Neural progenitor cell (in vitro differentiated cells): ENCODE results near the gene RACGAP1. TPM values are rescaled to one million over a fixed set of nuclear protein-coding genes. Genes with fewer than 3 reads are reported as not detected.

Experiments used
- DNase-seq: peaks from one replicate; pipeline ENCODE4 v3.0.0-alpha.2; 2016; ENCODE audit warnings: low spot score
- H2AFZ ChIP-seq: fragments of 200-600 bp; sonication (generic); replicated peaks from 2 replicates; pipeline ENCODE4 v1.6.1; 2016; ENCODE audit warnings: antibody characterized with exemption
- H3F3A ChIP-seq: fragments of 200-600 bp; sonication (generic); 2 replicates; pipeline ENCODE4 v1.6.1; 2016; ENCODE audit warnings: antibody characterized with exemption, low read depth
- H3K27ac ChIP-seq: fragments of 200-600 bp; sonication (generic); 2 replicates; pipeline ENCODE4 v1.5.1; 2016; ENCODE audit warnings: mild to moderate bottlenecking
- H3K27me3 ChIP-seq: fragments of 200-600 bp; sonication (generic); 2 replicates; pipeline ENCODE4 v1.6.1; 2016; ENCODE audit warnings: mild to moderate bottlenecking, moderate library complexity
- H3K36me3 ChIP-seq: fragments of 200-600 bp; sonication (generic); 2 replicates; pipeline ENCODE4 v1.5.1; 2016
- H3K4me1 ChIP-seq: fragments of 200-600 bp; sonication (generic); 2 replicates; pipeline ENCODE4 v1.6.1; 2016; ENCODE audit warnings: mixed run types
- H3K4me2 ChIP-seq: fragments of 200-600 bp; sonication (generic); 2 replicates; pipeline ENCODE4 v1.6.1; 2016
- H3K4me3 ChIP-seq: fragments of 200-600 bp; sonication (generic); 2 replicates; pipeline ENCODE4 v1.5.1; 2016
- H3K79me2 ChIP-seq: fragments of 200-600 bp; sonication (generic); 2 replicates; pipeline ENCODE4 v1.6.1; 2016; ENCODE audit warnings: low read depth
- H3K9ac ChIP-seq: fragments of 200-600 bp; sonication (generic); 2 replicates; pipeline ENCODE4 v1.6.1; 2016
- H3K9me3 ChIP-seq: fragments of 200-600 bp; sonication (generic); 2 replicates; pipeline ENCODE4 v1.5.1; 2016; ENCODE audit warnings: low read depth
- H4K20me1 ChIP-seq: fragments of 200-600 bp; sonication (generic); 2 replicates; pipeline ENCODE4 v1.6.1; 2016; ENCODE audit warnings: low read depth
- H3K27ac Mint-ChIP-seq: 3 replicates; pipeline ENCODE4 v1.8.0; 2021; ENCODE audit warnings: mixed read lengths
- H3K27me3 Mint-ChIP-seq: 2 replicates; pipeline ENCODE4 v1.8.0; 2022; ENCODE audit warnings: low read depth, mild to moderate bottlenecking, inconsistent platforms, moderate library complexity, mixed read lengths; ENCODE audit not compliant: insufficient read depth
- H3K36me3 Mint-ChIP-seq: 3 replicates; pipeline ENCODE4 v1.8.0; 2021; ENCODE audit warnings: mixed read lengths
- H3K4me1 Mint-ChIP-seq: 3 replicates; pipeline ENCODE4 v1.8.0; 2021; ENCODE audit warnings: mixed read lengths
- H3K4me3 Mint-ChIP-seq: 3 replicates; pipeline ENCODE4 v1.8.0; 2021; ENCODE audit warnings: mild to moderate bottlenecking, moderate library complexity, mixed read lengths
- H3K9me3 Mint-ChIP-seq: 3 replicates; pipeline ENCODE4 v1.8.0; 2020; ENCODE audit warnings: mixed read lengths
- EZH2 ChIP-seq: fragments of 200-600 bp; sonication (generic); IDR thresholded peaks from 2 replicates; pipeline ENCODE4 v1.6.1; 2017; ENCODE audit warnings: antibody characterized with exemption, mild to moderate bottlenecking, moderate library complexity
- EZH2phosphoT487 ChIP-seq: fragments of 200-600 bp; sonication (generic); IDR thresholded peaks from 2 replicates; pipeline ENCODE4 v1.6.1; 2017; ENCODE audit warnings: antibody characterized with exemption
- total RNA-seq: library from RNA; depleted of rRNA; stranded (reverse); fragments of >200 nt; gene quantifications from 2 replicates; pipeline ENCODE4 v1.2.3, GENCODE V29; 2015; ENCODE audit warnings: low replicate concordance
- TF ChIP-seq, protein P1 (sequence below): fragments of 200-600 bp; sonication (generic); IDR thresholded peaks from 2 replicates; pipeline ENCODE4 v1.5.1; 2017; ENCODE audit warnings: antibody characterized with exemption, mild to moderate bottlenecking

Gene RACGAP1
- total RNA-seq, 1 donor from 2014 or later = 149 TPM

DNA sequence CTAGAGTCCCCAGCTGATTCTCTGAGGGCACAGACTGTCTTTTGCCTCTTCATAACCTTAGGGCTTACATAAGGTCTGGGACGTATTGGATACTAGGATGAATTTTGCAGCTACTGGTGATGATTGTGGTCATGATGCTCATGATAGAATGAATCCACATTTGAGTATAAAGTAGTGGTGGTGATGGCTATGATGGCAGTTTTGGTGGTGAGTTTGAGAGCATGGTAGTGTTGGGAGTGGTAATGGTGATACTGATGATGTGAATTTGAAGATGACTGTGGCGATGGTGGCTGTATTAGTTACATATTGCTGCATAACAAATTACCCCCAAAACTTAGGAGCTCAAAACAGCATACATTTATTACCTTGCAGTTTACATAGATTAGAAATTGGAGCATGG, 18.0 kb upstream of the RACGAP1 start:
- H3K27ac Mint-ChIP-seq = no peak overlapping the region

DNA sequence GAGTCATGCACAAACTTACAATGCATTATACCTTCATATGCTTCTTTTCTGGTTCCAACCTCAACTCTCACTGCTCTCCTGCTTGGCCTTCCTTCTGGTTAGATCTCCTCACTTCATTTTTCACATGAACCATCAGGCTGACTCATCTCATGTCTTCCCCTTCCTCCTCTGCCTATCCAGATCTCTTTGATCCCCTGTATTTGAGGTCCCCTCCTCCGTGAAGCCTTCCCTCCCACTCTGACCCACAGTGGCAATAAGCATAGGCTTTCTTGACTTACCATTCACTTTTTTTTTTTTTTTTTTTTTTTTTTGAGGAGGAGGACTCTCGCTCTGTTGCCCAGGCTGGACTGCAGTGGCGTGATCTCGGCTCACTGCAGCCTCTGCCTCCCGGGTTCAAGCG, 17.4 kb upstream of the RACGAP1 start:
- Mint-ChIP-seq H3K4me1 (peaks cover 23% of the 10 kb centered on the region), H3K36me3 (no peaks in the 10 kb centered on the region), H3K9me3 (no peaks in the 10 kb centered on the region), H3K27ac (no peak overlapping the region), H3K27me3 (peaks cover 15% of the 10 kb centered on the region), H3K4me3 (no peak overlapping the region)
- H4K20me1 ChIP-seq = no peaks in the 10 kb centered on the region
- H3K4me1 ChIP-seq = peaks cover 3% of the 10 kb centered on the region
- H3K79me2 ChIP-seq = no peaks in the 10 kb centered on the region
- H3K9me3 ChIP-seq = no peaks in the 10 kb centered on the region
- no peak overlapping the region for H3K4me3 ChIP-seq
- H3K9ac ChIP-seq = no peak overlapping the region
- no peak overlapping the region for H3K27ac ChIP-seq
- H2AFZ ChIP-seq = no peak overlapping the region
- no peak overlapping the region for H3K4me2 ChIP-seq
- H3K27me3 ChIP-seq = no peaks in the 10 kb centered on the region
- H3F3A ChIP-seq = no peaks in the 10 kb centered on the region
- no peak for TF ChIP-seq EZH2phosphoT487
- TF ChIP-seq EZH2 = no peak
- TF ChIP-seq, protein P1, sequence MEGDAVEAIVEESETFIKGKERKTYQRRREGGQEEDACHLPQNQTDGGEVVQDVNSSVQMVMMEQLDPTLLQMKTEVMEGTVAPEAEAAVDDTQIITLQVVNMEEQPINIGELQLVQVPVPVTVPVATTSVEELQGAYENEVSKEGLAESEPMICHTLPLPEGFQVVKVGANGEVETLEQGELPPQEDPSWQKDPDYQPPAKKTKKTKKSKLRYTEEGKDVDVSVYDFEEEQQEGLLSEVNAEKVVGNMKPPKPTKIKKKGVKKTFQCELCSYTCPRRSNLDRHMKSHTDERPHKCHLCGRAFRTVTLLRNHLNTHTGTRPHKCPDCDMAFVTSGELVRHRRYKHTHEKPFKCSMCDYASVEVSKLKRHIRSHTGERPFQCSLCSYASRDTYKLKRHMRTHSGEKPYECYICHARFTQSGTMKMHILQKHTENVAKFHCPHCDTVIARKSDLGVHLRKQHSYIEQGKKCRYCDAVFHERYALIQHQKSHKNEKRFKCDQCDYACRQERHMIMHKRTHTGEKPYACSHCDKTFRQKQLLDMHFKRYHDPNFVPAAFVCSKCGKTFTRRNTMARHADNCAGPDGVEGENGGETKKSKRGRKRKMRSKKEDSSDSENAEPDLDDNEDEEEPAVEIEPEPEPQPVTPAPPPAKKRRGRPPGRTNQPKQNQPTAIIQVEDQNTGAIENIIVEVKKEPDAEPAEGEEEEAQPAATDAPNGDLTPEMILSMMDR = no peak
- no peaks in the 10 kb centered on the region for H3K36me3 ChIP-seq
- DNase-seq = no peak

More for the DNA sequence above, 18.0 kb upstream of the RACGAP1 start:
- Mint-ChIP-seq H3K36me3 (no peaks in the 10 kb centered on the region), H3K4me3 (no peak overlapping the region), H3K27me3 (peaks cover 15% of the 10 kb centered on the region), H3K9me3 (no peaks in the 10 kb centered on the region), H3K4me1 (peaks cover 23% of the 10 kb centered on the region)
- H3K27ac ChIP-seq = no peak overlapping the region
- no peaks in the 10 kb centered on the region for H3K36me3 ChIP-seq
- DNase-seq = no peak
- H3K9me3 ChIP-seq = no peaks in the 10 kb centered on the region
- H3K27me3 ChIP-seq = peaks cover 2% of the 10 kb centered on the region
- TF ChIP-seq EZH2 = no peak
- TF ChIP-seq EZH2phosphoT487 = no peak
- TF ChIP-seq, protein P1 = no peak
- peaks cover 3% of the 10 kb centered on the region for H3K4me1 ChIP-seq
- H3K79me2 ChIP-seq = no peaks in the 10 kb centered on the region
- H3K4me2 ChIP-seq = no peak overlapping the region
- no peak overlapping the region for H3K4me3 ChIP-seq
- no peak overlapping the region for H3K9ac ChIP-seq
- H3F3A ChIP-seq = no peaks in the 10 kb centered on the region
- H2AFZ ChIP-seq = no peak overlapping the region
- H4K20me1 ChIP-seq = no peaks in the 10 kb centered on the region

DNA sequence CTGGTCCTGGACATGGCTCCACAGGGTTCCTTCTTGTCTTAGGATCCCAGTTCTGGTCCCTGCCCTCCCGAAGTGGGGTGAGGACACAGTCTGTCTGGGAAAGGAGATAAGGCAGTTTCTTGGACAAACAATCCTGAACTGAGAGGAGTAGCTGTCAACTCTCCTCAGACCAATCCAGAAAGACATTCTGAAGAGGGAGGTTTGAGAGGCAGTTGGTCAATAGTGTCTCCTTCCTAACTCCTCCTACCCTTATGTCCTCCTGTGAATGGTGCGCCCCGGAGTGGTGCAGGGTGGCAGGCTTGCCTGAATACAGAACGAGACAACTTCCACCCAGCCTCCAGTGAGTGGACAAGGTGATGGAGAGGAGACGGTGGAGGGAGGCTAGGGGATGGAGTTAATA, 16.7 kb upstream of the RACGAP1 start:
- Histone ChIP-seq H4K20me1 (no peaks in the 10 kb centered on the region), H3K36me3 (no peaks in the 10 kb centered on the region), H3K4me1 (peaks cover 3% of the 10 kb centered on the region), H3K9ac (no peak overlapping the region), H3F3A (no peaks in the 10 kb centered on the region), H2AFZ (no peak overlapping the region), H3K27me3 (no peaks in the 10 kb centered on the region), H3K79me2 (no peaks in the 10 kb centered on the region), H3K4me3 (no peak overlapping the region), H3K4me2 (no peak overlapping the region), H3K27ac (no peak overlapping the region), H3K9me3 (no peaks in the 10 kb centered on the region)
- TF ChIP-seq EZH2 = no peak
- no peak for TF ChIP-seq EZH2phosphoT487
- TF ChIP-seq, protein P1 = no peak
- H3K4me3 Mint-ChIP-seq = no peak overlapping the region
- no peaks in the 10 kb centered on the region for H3K9me3 Mint-ChIP-seq
- H3K36me3 Mint-ChIP-seq = no peaks in the 10 kb centered on the region
- H3K27me3 Mint-ChIP-seq = peaks cover 15% of the 10 kb centered on the region
- no peak overlapping the region for H3K27ac Mint-ChIP-seq
- no peak for DNase-seq
- H3K4me1 Mint-ChIP-seq = peaks cover 23% of the 10 kb centered on the region
